ENCODE measurements around the gene APOA1.

DNA sequence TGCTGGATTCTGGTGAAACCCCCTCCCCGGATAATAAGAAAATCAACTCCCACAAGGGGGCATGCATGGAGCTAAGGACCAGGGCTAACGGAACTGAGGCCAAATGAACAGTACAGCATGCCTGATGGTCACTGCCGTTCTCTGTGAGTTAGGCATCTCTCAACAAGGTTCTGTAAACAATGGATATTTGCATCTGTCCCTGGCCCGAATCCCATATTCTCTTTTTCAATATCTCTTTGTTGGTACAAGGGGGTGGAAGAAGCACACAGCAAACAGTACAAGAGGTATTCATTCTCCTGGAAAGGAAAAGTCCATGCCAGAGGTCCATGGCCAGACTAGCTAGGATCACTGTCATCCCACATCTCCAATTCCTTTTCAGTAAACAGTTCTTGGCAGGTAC lies 32.2 kb upstream of the APOA1 start:
- TF ChIP-seq POLR2A (IDR thresholded peaks at IDR 0.05; ENCODE audit: low read depth, low read length) (no peak), POLR2AphosphoS5 (IDR thresholded peaks at IDR 0.05; ENCODE audit: low read depth, low read length) (no peak), TAF1 (IDR thresholded peaks at IDR 0.05; ENCODE audit: borderline replicate concordance, low read depth, low read length) (no peak)

Data from GM12892 (cell line).